Measurements from ENCODE around the gene CBX7.
A peak's percentile ranks its signal among the peaks of the same experiment; 100 is the strongest.

The CBX7 gene

DNA sequence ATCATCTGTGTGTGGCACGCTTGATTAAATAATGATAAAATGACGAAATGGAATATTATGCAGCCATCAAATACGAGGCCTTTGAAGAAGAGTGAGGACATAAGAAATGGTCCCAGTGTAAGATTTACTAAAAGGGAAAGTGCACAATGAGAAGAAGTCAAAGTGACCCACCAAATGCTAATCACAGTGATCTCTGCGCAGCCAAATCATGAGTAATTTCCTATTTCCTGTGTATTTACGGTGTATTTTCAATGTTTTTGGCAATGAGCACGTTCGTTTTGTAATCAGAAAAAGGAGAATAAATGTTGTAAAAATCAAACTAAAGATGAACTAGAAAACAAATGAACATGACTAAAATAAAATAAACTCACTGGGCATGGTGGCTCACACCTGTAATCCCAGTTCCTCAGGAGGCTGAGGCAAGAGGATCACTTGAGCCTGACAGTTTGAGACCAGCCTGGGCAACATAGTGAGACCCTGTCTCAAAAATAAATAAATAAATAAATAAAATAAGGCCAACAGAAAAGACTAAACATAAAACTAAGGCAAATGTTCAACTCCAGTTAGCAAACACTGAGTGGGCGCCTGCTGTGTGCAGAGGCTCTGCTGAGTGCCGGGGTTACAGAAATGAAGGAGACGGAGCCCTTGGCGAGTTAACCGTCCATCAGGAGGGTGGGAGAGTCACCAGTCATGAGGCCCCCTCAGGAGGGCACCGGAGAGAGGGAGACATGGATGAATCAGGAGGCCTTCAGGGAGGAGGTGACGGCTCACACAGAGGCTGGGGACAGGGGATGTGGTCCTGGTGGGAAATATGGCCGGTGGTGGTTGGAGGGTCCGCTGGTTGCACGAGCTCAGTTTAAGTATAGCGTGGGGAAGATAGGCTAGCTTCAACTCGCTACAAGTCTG is 26.0 kb upstream of the CBX7 start:
- no peak overlapping the region for H3K14ac ChIP-seq (ENCODE audit: low read length)
- H2AK5ac ChIP-seq (ENCODE audit: low read depth, low read length): peak overlapping the region; percentile 96
- no peak for DNase-seq (ENCODE audit: low spot score)
- H2AFZ ChIP-seq (ENCODE audit: low read length): no peak overlapping the region
- H4K8ac ChIP-seq (ENCODE audit: low read depth, low read length): no peak overlapping the region
- H2BK5ac ChIP-seq (ENCODE audit: low read length): peak overlapping the region; percentile 88
- H3K9me3 ChIP-seq (replicated peaks in 1 of 2; ENCODE audit: control insufficient read depth in 2 of 2, insufficient read depth in 1 of 2, low read depth in 1 of 2, low read length in 2 of 2): peaks cover 5 to 6% of the 10 kb centered on the region in 2 donors
- no peak overlapping the region for H3K4me3 ChIP-seq (ENCODE audit: low read length in 2 of 2)
- peak overlapping the region; percentile 62 for H3K18ac ChIP-seq (ENCODE audit: low read length)
- no peak overlapping the region for H2BK12ac ChIP-seq (ENCODE audit: low read length)
- H2BK15ac ChIP-seq (ENCODE audit: low read length): peak overlapping the region; percentile 79
- H3K27me3 ChIP-seq (ENCODE audit: control insufficient read depth in 3 of 3, insufficient read depth in 3 of 3, low read depth in 1 of 3, low read length in 3 of 3): no peaks in the 10 kb centered on the region
- H3K4me2 ChIP-seq (ENCODE audit: insufficient read depth, low read length, poor library complexity, severe bottlenecking): no peak overlapping the region
- H3K4ac ChIP-seq (ENCODE audit: low read length): no peak overlapping the region
- H2BK120ac ChIP-seq (ENCODE audit: low read depth, low read length): no peak overlapping the region
- no peaks in the 10 kb centered on the region for H3K36me3 ChIP-seq (replicated peaks in 1 of 2; ENCODE audit: control insufficient read depth in 2 of 2, insufficient read depth in 2 of 2, low read length in 2 of 2)
- no peak overlapping the region for H3K9ac ChIP-seq (ENCODE audit: low read depth, low read length, poor library complexity)
- H3K4me1 ChIP-seq (ENCODE audit: control insufficient read depth in 2 of 2, insufficient read depth in 1 of 2, low read depth in 1 of 2, low read length in 2 of 2): peaks cover 43 to 45% of the 10 kb centered on the region in 2 donors
- H4K91ac ChIP-seq (ENCODE audit: low read depth, low read length, poor library complexity): no peak overlapping the region
- no CpG with 5 or more reads among the region's 19 CpGs for WGBS, 2 donors (ENCODE audit: extremely low coverage in 2 of 2, insufficient read length in 2 of 2, insufficient replicate concordance in 1 of 2)
- H3K79me1 ChIP-seq (ENCODE audit: low read depth, low read length): no peaks in the 10 kb centered on the region
- H3K27ac ChIP-seq (replicated peaks; ENCODE audit: low read length): no peak overlapping the region
- H3K23ac ChIP-seq (ENCODE audit: low read depth, low read length, poor library complexity): no peak overlapping the region

- Histone ChIP-seq H3K4me3 (ENCODE audit: low read length in 2 of 2) (no peak overlapping the region), H3K4me2 (ENCODE audit: insufficient read depth, low read length, poor library complexity, severe bottlenecking) (no peak overlapping the region), H2AK5ac (ENCODE audit: low read depth, low read length) (peak overlapping the region; percentile 96), H3K27me3 (ENCODE audit: control insufficient read depth in 3 of 3, insufficient read depth in 3 of 3, low read depth in 1 of 3, low read length in 3 of 3) (no peaks in the 10 kb centered on the region), H3K4me1 (ENCODE audit: control insufficient read depth in 2 of 2, insufficient read depth in 1 of 2, low read depth in 1 of 2, low read length in 2 of 2) (peaks cover 48 to 49% of the 10 kb centered on the region in 2 donors), H2BK15ac (ENCODE audit: low read length) (peak overlapping the region; percentile 79), H2BK5ac (ENCODE audit: low read length) (peak overlapping the region; percentile 88), H3K23ac (ENCODE audit: low read depth, low read length, poor library complexity) (no peak overlapping the region), H2BK120ac (ENCODE audit: low read depth, low read length) (peak overlapping the region; percentile 17), H4K8ac (ENCODE audit: low read depth, low read length) (no peak overlapping the region), H3K9ac (ENCODE audit: low read depth, low read length, poor library complexity) (peak overlapping the region; percentile 38), H3K9me3 (replicated peaks in 1 of 2; ENCODE audit: control insufficient read depth in 2 of 2, insufficient read depth in 1 of 2, low read depth in 1 of 2, low read length in 2 of 2) (peaks cover 5 to 6% of the 10 kb centered on the region in 2 donors), H3K27ac (replicated peaks; ENCODE audit: low read length) (no peak overlapping the region), H3K18ac (ENCODE audit: low read length) (peak overlapping the region; percentile 98), H3K4ac (ENCODE audit: low read length) (no peak overlapping the region), H2BK12ac (ENCODE audit: low read length) (peak overlapping the region; percentile 70), H2AFZ (ENCODE audit: low read length) (no peak overlapping the region), H3K79me1 (ENCODE audit: low read depth, low read length) (no peaks in the 10 kb centered on the region), H4K91ac (ENCODE audit: low read depth, low read length, poor library complexity) (no peak overlapping the region), H3K14ac (ENCODE audit: low read length) (no peak overlapping the region), H3K36me3 (replicated peaks in 1 of 2; ENCODE audit: control insufficient read depth in 2 of 2, insufficient read depth in 2 of 2, low read length in 2 of 2) (no peaks in the 10 kb centered on the region)
- no CpG with 5 or more reads among the region's 9 CpGs for WGBS, 2 donors (ENCODE audit: extremely low coverage in 2 of 2, insufficient read length in 2 of 2, insufficient replicate concordance in 1 of 2)
- DNase-seq (ENCODE audit: low spot score): no peak
Measured at GRCh38 chr22:39177791-39178190, 25.3 kb upstream of the CBX7 start.

GRCh38 chr22:39177456-39177775 is 24.9 kb upstream of the CBX7 start:
- WGBS, 2 donors (ENCODE audit: extremely low coverage in 2 of 2, insufficient read length in 2 of 2, insufficient replicate concordance in 1 of 2): no CpG with 5 or more reads among the region's 2 CpGs
- Histone ChIP-seq H4K91ac (ENCODE audit: low read depth, low read length, poor library complexity) (peak overlapping the region; percentile 35), H3K4me2 (ENCODE audit: insufficient read depth, low read length, poor library complexity, severe bottlenecking) (no peak overlapping the region), H3K27me3 (ENCODE audit: control insufficient read depth in 3 of 3, insufficient read depth in 3 of 3, low read depth in 1 of 3, low read length in 3 of 3) (no peaks in the 10 kb centered on the region), H3K4ac (ENCODE audit: low read length) (no peak overlapping the region), H2AFZ (ENCODE audit: low read length) (peak overlapping the region; percentile 64), H3K18ac (ENCODE audit: low read length) (peak overlapping the region; percentile 98), H3K36me3 (replicated peaks in 1 of 2; ENCODE audit: control insufficient read depth in 2 of 2, insufficient read depth in 2 of 2, low read length in 2 of 2) (no peaks in the 10 kb centered on the region), H3K9ac (ENCODE audit: low read depth, low read length, poor library complexity) (peak overlapping the region; percentile 61), H2AK5ac (ENCODE audit: low read depth, low read length) (peak overlapping the region; percentile 96), H3K79me1 (ENCODE audit: low read depth, low read length) (no peaks in the 10 kb centered on the region), H2BK5ac (ENCODE audit: low read length) (peak overlapping the region; percentile 88), H2BK120ac (ENCODE audit: low read depth, low read length) (peak overlapping the region; percentile 33), H3K9me3 (replicated peaks in 1 of 2; ENCODE audit: control insufficient read depth in 2 of 2, insufficient read depth in 1 of 2, low read depth in 1 of 2, low read length in 2 of 2) (peaks cover 5% of the 10 kb centered on the region in 2 donors), H2BK15ac (ENCODE audit: low read length) (peak overlapping the region; percentile 79), H3K4me1 (ENCODE audit: control insufficient read depth in 2 of 2, insufficient read depth in 1 of 2, low read depth in 1 of 2, low read length in 2 of 2) (peaks cover 48 to 49% of the 10 kb centered on the region in 2 donors), H3K14ac (ENCODE audit: low read length) (peak overlapping the region; percentile 50), H3K23ac (ENCODE audit: low read depth, low read length, poor library complexity) (no peak overlapping the region), H3K4me3 (ENCODE audit: low read length in 2 of 2) (no peak overlapping the region), H3K27ac (replicated peaks; ENCODE audit: low read length) (no peak overlapping the region), H2BK12ac (ENCODE audit: low read length) (peak overlapping the region; percentile 70), H4K8ac (ENCODE audit: low read depth, low read length) (no peak overlapping the region)
- DNase-seq (ENCODE audit: low spot score): no peak

- peaks cover 0 to 2% of the 10 kb centered on the region in 2 donors for H3K9me3 ChIP-seq (replicated peaks in 1 of 2; ENCODE audit: control insufficient read depth in 2 of 2, insufficient read depth in 1 of 2, low read depth in 1 of 2, low read length in 2 of 2)
- H2BK5ac ChIP-seq (ENCODE audit: low read length): peak overlapping the region; percentile 88
- peak overlapping the region; percentile 60 for H3K4ac ChIP-seq (ENCODE audit: low read length)
- H3K4me2 ChIP-seq (ENCODE audit: insufficient read depth, low read length, poor library complexity, severe bottlenecking): no peak overlapping the region
- H3K9ac ChIP-seq (ENCODE audit: low read depth, low read length, poor library complexity): peak overlapping the region; percentile 61
- peak overlapping the region; percentile 64 for H2AFZ ChIP-seq (ENCODE audit: low read length)
- DNase-seq (ENCODE audit: low spot score): no peak
- H2AK5ac ChIP-seq (ENCODE audit: low read depth, low read length): peak overlapping the region; percentile 96
- peak overlapping the region; percentile 33 for H2BK120ac ChIP-seq (ENCODE audit: low read depth, low read length)
- no peaks in the 10 kb centered on the region for H3K79me1 ChIP-seq (ENCODE audit: low read depth, low read length)
- no peaks in the 10 kb centered on the region for H3K36me3 ChIP-seq (replicated peaks in 1 of 2; ENCODE audit: control insufficient read depth in 2 of 2, insufficient read depth in 2 of 2, low read length in 2 of 2)
- no peak overlapping the region for H4K8ac ChIP-seq (ENCODE audit: low read depth, low read length)
- H3K23ac ChIP-seq (ENCODE audit: low read depth, low read length, poor library complexity): peak overlapping the region; percentile 8
- H2BK12ac ChIP-seq (ENCODE audit: low read length): peak overlapping the region; percentile 78
- H3K27me3 ChIP-seq (ENCODE audit: control insufficient read depth in 3 of 3, insufficient read depth in 3 of 3, low read depth in 1 of 3, low read length in 3 of 3): no peaks in the 10 kb centered on the region
- peaks cover 51 to 52% of the 10 kb centered on the region in 2 donors for H3K4me1 ChIP-seq (ENCODE audit: control insufficient read depth in 2 of 2, insufficient read depth in 1 of 2, low read depth in 1 of 2, low read length in 2 of 2)
- H3K27ac ChIP-seq (replicated peaks; ENCODE audit: low read length): peak overlapping the region; percentile 29
- peak overlapping the region; percentile 32 for H2BK15ac ChIP-seq (ENCODE audit: low read length)
- peak overlapping the region; percentile 98 for H3K18ac ChIP-seq (ENCODE audit: low read length)
- H4K91ac ChIP-seq (ENCODE audit: low read depth, low read length, poor library complexity): peak overlapping the region; percentile 35
- no peak overlapping the region for H3K4me3 ChIP-seq (ENCODE audit: low read length in 2 of 2)
- no CpG with 5 or more reads among the region's 14 CpGs for WGBS, 2 donors (ENCODE audit: extremely low coverage in 2 of 2, insufficient read length in 2 of 2, insufficient replicate concordance in 1 of 2)
- H3K14ac ChIP-seq (ENCODE audit: low read length): peak overlapping the region; percentile 50
Measured at GRCh38 chr22:39176714-39177455, 24.4 kb upstream of the CBX7 start.
